Effector memory CD4-positive, alpha-beta T cell (primary cell): ENCODE measurements around the gene CUL5.

Experiments used
- DNase-seq, 3 donors: peaks; one replicate each; pipeline ENCODE4 v3.0.0-alpha.2; 2020
- H3K27ac ChIP-seq: 2 replicates; pipeline ENCODE4 v1.7.0; 2013; ENCODE audit warnings: mild to moderate bottlenecking, low read length, moderate library complexity; ENCODE audit not compliant: insufficient read depth, poor library complexity, severe bottlenecking
- H3K27me3 ChIP-seq: replicated peaks from 2 replicates; pipeline ENCODE4 v1.7.0; 2013; ENCODE audit warnings: mild to moderate bottlenecking, low read length; ENCODE audit not compliant: insufficient read depth, control insufficient read depth, poor library complexity, severe bottlenecking
- H3K36me3 ChIP-seq: 2 replicates; pipeline ENCODE4 v1.7.0; 2013; ENCODE audit warnings: mild to moderate bottlenecking, low read length, moderate library complexity; ENCODE audit not compliant: control insufficient read depth, insufficient read depth
- H3K4me1 ChIP-seq: 2 replicates; pipeline ENCODE4 v1.7.0; 2013; ENCODE audit warnings: low read length, mild to moderate bottlenecking; ENCODE audit not compliant: control insufficient read depth, insufficient read depth, poor library complexity, severe bottlenecking
- H3K4me3 ChIP-seq: 2 replicates; pipeline ENCODE4 v1.7.0; 2013; ENCODE audit warnings: low read length, low read depth, mild to moderate bottlenecking; ENCODE audit not compliant: insufficient read depth, poor library complexity, severe bottlenecking
- H3K9me3 ChIP-seq: 2 replicates; pipeline ENCODE4 v1.7.0; 2013; ENCODE audit warnings: mild to moderate bottlenecking, low read length, moderate library complexity; ENCODE audit not compliant: control insufficient read depth

CUL5 gene

DNA sequence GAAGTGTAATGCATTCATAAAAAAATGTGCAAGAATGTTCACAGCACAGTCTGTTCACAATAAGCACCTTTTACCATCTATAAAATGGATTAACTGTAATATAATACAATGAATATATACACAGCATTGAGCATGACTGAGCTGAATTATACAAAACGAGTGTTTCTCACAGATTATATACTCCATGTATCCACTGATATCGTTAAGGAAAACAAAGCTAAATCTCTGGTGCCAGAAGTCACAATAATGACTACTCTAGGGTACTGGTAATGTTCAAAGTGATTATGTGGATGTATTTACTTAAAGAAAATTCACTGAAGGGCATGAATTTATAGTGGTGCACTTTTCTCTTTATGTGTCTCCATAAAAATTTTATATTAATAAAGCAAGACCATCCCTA lies 145.9 kb downstream of the CUL5 start:
- no peak overlapping the region for H3K4me3 ChIP-seq
- no peaks in the 10 kb centered on the region for H3K4me1 ChIP-seq
- peaks cover 69% of the 10 kb centered on the region for H3K36me3 ChIP-seq
- DNase-seq = no peak
- no peaks in the 10 kb centered on the region for H3K27me3 ChIP-seq
- no peaks in the 10 kb centered on the region for H3K9me3 ChIP-seq
- H3K27ac ChIP-seq = no peak overlapping the region
